Measurements from ENCODE around the gene BMPR1A. TPM values are rescaled to one million over a fixed set of nuclear protein-coding genes. Genes with fewer than 3 reads are reported as not detected.
A peak's percentile ranks its signal among the peaks of the same experiment; 100 is the strongest.

BMPR1A gene
- total and polyA plus RNA-seq, 9 of the 15 experiments (the other 6 are each of a cell fraction or from before 2014, with no cell fraction given), result 1.6 to 17.5 (median 9.1) TPM

- TF ChIP-seq ZNF592 (IDR thresholded peaks at IDR 0.05) (0 out of 2 replicates have a peak, but pooled peaks have one; percentile 26), NEUROD1 (IDR thresholded peaks at IDR 0.05; ENCODE audit: borderline replicate concordance, low read depth, low read length, partially characterized antibody) (no peak)
Measured at GRCh38 chr10:86940677-86941076, 184.3 kb downstream of the BMPR1A start (continued).

- intact Hi-C loops (cut with micrococcal nuclease), result no loop called here
- no peak overlapping the region for H3K27ac ChIP-seq (ENCODE audit: extremely low read depth, low read depth, low read length)
- peaks cover 0 to 20% of the 10 kb centered on the region in 2 experiments; a peak in 2 of 5 replicates for H3K4me1 ChIP-seq (replicated peaks in 1 of 2; ENCODE audit: control insufficient read depth in 2 of 2, insufficient read depth in 2 of 2, low read length in 2 of 2)
- no peaks in the 10 kb centered on the region for H3K9me1 ChIP-seq (ENCODE audit: control insufficient read depth, insufficient read depth, low read length)
- FAIRE-seq (no peak), DNase-seq (ENCODE audit: extremely low read depth in 1 of 4, low spot score in 3 of 4) (no peak), ATAC-seq (no peak)
- no peaks in the 10 kb centered on the region for H3K79me2 ChIP-seq (ENCODE audit: control insufficient read depth, insufficient read depth, low read length)
- in situ Hi-C loops (cut with MboI), result no loop called here
- H3K9me3 ChIP-seq (replicated peaks; ENCODE audit: control insufficient read depth, insufficient read depth, low read depth, low read length), result no peaks in the 10 kb centered on the region
- 29% methylated on average over 1 of the region's 2 CpGs for WGBS (ENCODE audit: insufficient coverage, low coverage, missing lambda C conversion rate)
- H3K36me3 ChIP-seq (ENCODE audit: control insufficient read depth, insufficient read depth, low read length), result no peaks in the 10 kb centered on the region
- H2AFZ ChIP-seq (ENCODE audit: low read depth, low read length), result no peak overlapping the region
- BruUV-seq (replicated peaks), result no TSS peak
- POLR2A ChIA-PET, result interaction anchor here (0.6 to 1.2 kb wide), 2 partner anchors 19 to 233 kb away, joined by 3 read pairs; no protein-coding TSS in a partner anchor
- no peak overlapping the region for H3K4me3 ChIP-seq
- no peak overlapping the region for H3K4me2 ChIP-seq (ENCODE audit: insufficient read depth, low read length)
- CTCF ChIA-PET (ENCODE audit: low intra/inter-chr PET ratio), result interaction anchor here (0.7 kb wide), 1 partner anchor 910 kb away, joined by 5 read pairs; no protein-coding TSS in a partner anchor
- no peak for TF ChIP-seq ELK1 (CRISPR knock-in tag; IDR thresholded peaks at IDR 0.05)
- TF ChIP-seq ZNF57 (CRISPR knock-in tag; IDR thresholded peaks at IDR 0.05), result no peak
- TF ChIP-seq TRIM28 (IDR thresholded peaks at IDR 0.05), result no peak
- TF ChIP-seq KLF1 (tag; IDR thresholded peaks at IDR 0.05), result no peak
- TF ChIP-seq CBFB (CRISPR knock-in tag; IDR thresholded peaks at IDR 0.05), result no peak
- no peak for TF ChIP-seq ZNF143 (CRISPR knock-in tag; IDR thresholded peaks at IDR 0.05)
- no peak for TF ChIP-seq NFE2L1 (tag; IDR thresholded peaks at IDR 0.05; ENCODE audit: borderline replicate concordance, low read depth)
- no peak for TF ChIP-seq POLR2B (IDR thresholded peaks at IDR 0.05; ENCODE audit: low read depth, partially characterized antibody)
- no peak for TF ChIP-seq GMEB1 (CRISPR knock-in tag; IDR thresholded peaks at IDR 0.05)
- H4K20me1 ChIP-seq (replicated peaks; ENCODE audit: control insufficient read depth, insufficient read depth, low read length), result no peaks in the 10 kb centered on the region
- no peak overlapping the region for H3K9ac ChIP-seq (ENCODE audit: insufficient read depth in 1 of 2, low read depth in 2 of 2, low read length in 2 of 2)
- H3K27me3 ChIP-seq (ENCODE audit: control insufficient read depth in 2 of 2, insufficient read depth in 2 of 2, low read length in 2 of 2), result no peaks in the 10 kb centered on the region
Measured at GRCh38 chr10:86941426-86941825, 185.0 kb downstream of the BMPR1A start.

Measured in K562 (cell line).